ENCODE data around the gene KRTAP5-8. TPM values are rescaled to one million over a fixed set of nuclear protein-coding genes. Genes with fewer than 3 reads are reported as not detected.

The KRTAP5-8 gene
- total and polyA plus RNA-seq, 2 experiments from 2014 or later: not detected

DNA sequence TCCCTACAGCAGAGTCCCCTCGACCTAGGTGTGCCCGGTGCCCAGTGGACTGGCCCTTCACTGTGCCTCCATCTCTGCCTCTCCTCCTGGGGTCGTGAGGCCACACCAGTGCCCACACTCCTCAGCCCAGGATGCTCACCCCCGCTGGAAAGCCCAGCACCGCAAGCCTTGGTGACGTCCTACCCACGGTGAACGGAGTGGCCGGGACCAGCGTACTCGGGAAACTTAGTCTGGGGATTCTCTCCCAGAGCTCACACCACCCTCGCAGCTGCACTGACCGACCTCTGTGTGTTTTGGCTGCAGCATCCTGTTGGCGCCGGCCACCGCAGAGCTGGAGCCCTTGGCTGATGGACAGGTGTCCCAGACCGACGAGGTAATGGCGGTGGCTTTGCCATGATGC, 46.3 kb upstream of the KRTAP5-8 start:
- Histone ChIP-seq H3K9me3 (ENCODE audit: low read depth) (no peaks in the 10 kb centered on the region), H3K36me3 (peaks cover 2% of the 10 kb centered on the region), H3K4me3 (no peak overlapping the region), H3K4me1 (ENCODE audit: low read depth) (peaks cover 21% of the 10 kb centered on the region), H3K27me3 (no peaks in the 10 kb centered on the region), H3K27ac (no peak overlapping the region)
- DNase-seq (ENCODE audit: low read depth in 1 of 2, low spot score in 1 of 2): no peak
- TF ChIP-seq, protein P1, sequence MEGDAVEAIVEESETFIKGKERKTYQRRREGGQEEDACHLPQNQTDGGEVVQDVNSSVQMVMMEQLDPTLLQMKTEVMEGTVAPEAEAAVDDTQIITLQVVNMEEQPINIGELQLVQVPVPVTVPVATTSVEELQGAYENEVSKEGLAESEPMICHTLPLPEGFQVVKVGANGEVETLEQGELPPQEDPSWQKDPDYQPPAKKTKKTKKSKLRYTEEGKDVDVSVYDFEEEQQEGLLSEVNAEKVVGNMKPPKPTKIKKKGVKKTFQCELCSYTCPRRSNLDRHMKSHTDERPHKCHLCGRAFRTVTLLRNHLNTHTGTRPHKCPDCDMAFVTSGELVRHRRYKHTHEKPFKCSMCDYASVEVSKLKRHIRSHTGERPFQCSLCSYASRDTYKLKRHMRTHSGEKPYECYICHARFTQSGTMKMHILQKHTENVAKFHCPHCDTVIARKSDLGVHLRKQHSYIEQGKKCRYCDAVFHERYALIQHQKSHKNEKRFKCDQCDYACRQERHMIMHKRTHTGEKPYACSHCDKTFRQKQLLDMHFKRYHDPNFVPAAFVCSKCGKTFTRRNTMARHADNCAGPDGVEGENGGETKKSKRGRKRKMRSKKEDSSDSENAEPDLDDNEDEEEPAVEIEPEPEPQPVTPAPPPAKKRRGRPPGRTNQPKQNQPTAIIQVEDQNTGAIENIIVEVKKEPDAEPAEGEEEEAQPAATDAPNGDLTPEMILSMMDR (IDR thresholded peaks at IDR 0.05; ENCODE audit: low read depth, low read length): no peak

DNA sequence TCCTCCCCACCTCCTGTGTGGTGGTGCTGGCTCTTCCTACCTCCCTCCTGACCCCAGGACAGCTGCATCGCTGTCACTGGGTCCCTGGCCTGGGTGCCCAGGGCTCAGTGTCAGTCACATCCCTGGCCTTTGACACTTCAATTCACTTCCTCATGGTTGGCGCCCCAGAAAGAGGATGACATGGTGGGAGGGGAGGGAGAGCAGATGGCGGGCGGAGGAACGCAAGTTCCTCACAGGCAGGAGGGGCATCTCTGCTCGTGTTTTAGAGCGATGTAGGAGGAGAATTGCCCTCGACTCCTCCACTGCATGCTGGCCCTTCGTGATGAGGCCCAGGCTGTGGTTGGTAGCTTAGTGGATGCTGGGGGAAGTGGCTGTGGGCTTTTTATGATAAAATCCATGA, 45.9 kb upstream of the KRTAP5-8 start:
- DNase-seq (ENCODE audit: low read depth in 1 of 2, low spot score in 1 of 2): no peak
- H3K27me3 ChIP-seq: no peaks in the 10 kb centered on the region
- H3K4me3 ChIP-seq: no peak overlapping the region
- TF ChIP-seq, protein P1 (IDR thresholded peaks at IDR 0.05; ENCODE audit: low read depth, low read length): no peak
- no peaks in the 10 kb centered on the region for H3K9me3 ChIP-seq (ENCODE audit: low read depth)
- H3K36me3 ChIP-seq: peaks cover 2% of the 10 kb centered on the region
- H3K4me1 ChIP-seq (ENCODE audit: low read depth): peaks cover 21% of the 10 kb centered on the region
- no peak overlapping the region for H3K27ac ChIP-seq

DNA sequence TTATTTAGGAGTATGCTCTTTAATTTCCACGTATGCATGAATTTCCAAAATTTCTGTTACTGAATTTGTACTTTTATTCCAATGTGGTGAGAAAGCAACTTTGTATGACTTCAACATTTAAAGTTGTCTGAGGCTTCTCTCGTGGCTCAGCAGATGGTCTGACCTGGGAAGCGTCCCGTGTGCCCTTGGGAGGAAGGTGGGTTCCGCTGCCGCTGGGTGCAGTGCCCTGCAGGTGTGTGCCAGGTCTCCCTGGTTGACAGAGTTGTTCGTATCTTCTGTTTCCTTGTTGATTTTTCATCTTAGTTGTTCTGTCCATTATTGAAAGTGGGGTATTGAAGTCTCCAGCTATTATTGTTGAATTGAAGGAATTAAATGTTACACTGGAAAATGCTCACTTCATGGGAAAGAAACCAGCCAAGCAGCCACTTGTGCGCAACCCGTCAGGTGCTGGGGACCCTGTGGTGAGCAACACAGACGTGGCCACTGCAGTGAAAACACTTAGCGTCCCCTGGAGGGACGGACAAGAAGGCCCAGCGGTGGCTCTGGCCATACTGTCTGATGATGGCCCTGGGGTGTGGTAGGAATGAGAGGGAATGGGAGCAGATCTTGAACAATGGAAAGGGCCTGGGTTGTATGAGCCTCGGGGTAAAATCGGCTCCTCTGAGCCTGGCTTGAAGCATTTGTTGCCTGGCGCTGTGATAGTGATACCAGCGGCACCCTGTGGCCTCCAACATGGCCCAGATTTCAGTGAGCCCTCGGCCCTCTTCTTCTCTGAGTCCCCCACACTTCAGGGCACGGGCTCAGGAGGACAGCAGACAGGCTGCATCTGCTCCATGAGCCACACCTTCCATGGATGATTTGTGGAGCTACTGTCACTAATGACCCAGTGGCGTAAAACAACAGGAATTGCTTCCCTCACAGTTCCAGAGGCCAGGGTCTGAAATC, 42.3 kb upstream of the KRTAP5-8 start:
- H3K27ac ChIP-seq: no peak overlapping the region
- no peak for DNase-seq (ENCODE audit: low read depth in 1 of 2, low spot score in 1 of 2)
- H3K36me3 ChIP-seq: peaks cover 9% of the 10 kb centered on the region
- H3K4me1 ChIP-seq (ENCODE audit: low read depth): no peaks in the 10 kb centered on the region
- H3K4me3 ChIP-seq: no peak overlapping the region
- TF ChIP-seq, protein P1 (IDR thresholded peaks at IDR 0.05; ENCODE audit: low read depth, low read length): no peak
- H3K27me3 ChIP-seq: no peaks in the 10 kb centered on the region
- no peaks in the 10 kb centered on the region for H3K9me3 ChIP-seq (ENCODE audit: low read depth)

DNA sequence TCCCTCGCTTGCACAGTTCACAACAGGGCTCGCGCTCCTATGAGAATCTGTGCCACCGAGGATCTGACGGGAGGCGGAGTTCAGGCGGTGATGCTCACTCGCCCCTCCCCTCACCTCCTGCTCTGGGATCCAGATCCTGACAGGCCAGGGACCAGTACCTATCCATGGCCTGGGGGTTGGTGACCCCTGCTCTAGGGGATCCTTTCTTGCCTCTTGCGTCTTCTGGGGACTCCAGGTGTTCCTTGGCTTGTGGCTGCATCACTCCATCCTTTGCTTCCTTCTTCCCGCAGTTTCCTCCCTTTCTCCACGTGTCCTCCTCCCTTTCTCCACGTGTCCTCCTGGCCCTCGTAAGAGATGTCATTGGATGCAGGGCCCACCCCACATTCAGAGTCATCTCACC, 41.4 kb upstream of the KRTAP5-8 start:
- Histone ChIP-seq H3K36me3 (peaks cover 9% of the 10 kb centered on the region), H3K27me3 (no peaks in the 10 kb centered on the region), H3K27ac (no peak overlapping the region), H3K9me3 (ENCODE audit: low read depth) (no peaks in the 10 kb centered on the region), H3K4me3 (no peak overlapping the region), H3K4me1 (ENCODE audit: low read depth) (no peaks in the 10 kb centered on the region)
- no peak for DNase-seq (ENCODE audit: low read depth in 1 of 2, low spot score in 1 of 2)
- TF ChIP-seq, protein P1 (IDR thresholded peaks at IDR 0.05; ENCODE audit: low read depth, low read length): no peak

DNA sequence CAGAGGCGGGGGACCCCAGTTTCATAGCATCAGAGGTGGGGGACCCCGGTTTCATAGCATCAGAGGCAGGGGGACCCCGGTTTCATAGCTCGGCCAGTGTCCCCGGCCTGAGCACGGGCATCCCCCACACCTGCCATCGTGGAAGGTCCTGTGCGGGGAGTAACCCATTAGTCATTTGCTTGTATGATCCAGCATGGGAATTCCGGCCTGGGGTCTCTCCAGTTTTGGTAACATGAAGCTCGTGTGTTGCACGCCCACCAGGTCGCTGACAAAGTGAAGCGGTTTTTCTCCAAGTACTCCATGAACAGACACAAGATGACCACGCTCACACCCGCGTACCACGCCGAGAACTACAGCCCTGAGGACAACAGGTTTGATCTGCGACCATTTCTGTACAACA, 39.7 kb upstream of the KRTAP5-8 start:
- Histone ChIP-seq H3K27ac (no peak overlapping the region), H3K9me3 (ENCODE audit: low read depth) (no peaks in the 10 kb centered on the region), H3K4me3 (no peak overlapping the region), H3K36me3 (peaks cover 9% of the 10 kb centered on the region), H3K4me1 (ENCODE audit: low read depth) (no peaks in the 10 kb centered on the region), H3K27me3 (no peaks in the 10 kb centered on the region)
- no peak for DNase-seq (ENCODE audit: low read depth in 1 of 2, low spot score in 1 of 2)
- TF ChIP-seq, protein P1 (IDR thresholded peaks at IDR 0.05; ENCODE audit: low read depth, low read length): no peak
